DMS153 treated with DMSO at 0.1 percent for 48 hours (cell line): ENCODE measurements around the gene NPC1.

Experiments
- DNase-seq: peaks from one replicate; lab custom pipeline; 2025; ENCODE audit not compliant: unreplicated experiment; lab: John Stamatoyannopoulos, UW

NPC1 gene

GRCh38 chr18:23550898-23551297, 35.4 kb downstream of the NPC1 start:
- no peak for DNase-seq

GRCh38 chr18:23548719-23549118, 37.6 kb downstream of the NPC1 start:
- DNase-seq, result no peak

- no peak for DNase-seq
These were observed 38.0 kb downstream of the NPC1 start for GRCh38 chr18:23548275-23548674.

- DNase-seq, result no peak
These were observed 38.5 kb downstream of the NPC1 start for GRCh38 chr18:23547846-23548245.

- DNase-seq, result no peak
These were observed 39.0 kb downstream of the NPC1 start for GRCh38 chr18:23547306-23547705.

- DNase-seq, result no peak
These were observed 41.0 kb downstream of the NPC1 start for GRCh38 chr18:23545247-23545789.

- no peak for DNase-seq
These were observed 43.8 kb downstream of the NPC1 start for GRCh38 chr18:23542461-23542860.

GRCh38 chr18:23541349-23542093, 44.8 kb downstream of the NPC1 start:
- DNase-seq, result no peak

- DNase-seq, result no peak
These were observed 45.4 kb downstream of the NPC1 start for GRCh38 chr18:23540867-23541266.

GRCh38 chr18:23539911-23540525, 46.3 kb downstream of the NPC1 start:
- DNase-seq, result no peak

GRCh38 chr18:23539296-23539695, 47.0 kb downstream of the NPC1 start:
- no peak for DNase-seq

GRCh38 chr18:23538870-23539269, 47.4 kb downstream of the NPC1 start:
- no peak for DNase-seq

GRCh38 chr18:23538001-23538400, 48.3 kb downstream of the NPC1 start:
- no peak for DNase-seq

- DNase-seq, result no peak
These were observed 49.0 kb downstream of the NPC1 start for GRCh38 chr18:23537274-23537673.

GRCh38 chr18:23536204-23536603, 50.1 kb downstream of the NPC1 start:
- no peak for DNase-seq

- DNase-seq, result no peak
These were observed 52.0 kb downstream of the NPC1 start for GRCh38 chr18:23534276-23534675.

GRCh38 chr18:23532848-23533247, 53.5 kb downstream of the NPC1 start:
- DNase-seq, result no peak

- no peak for DNase-seq
These were observed 54.4 kb downstream of the NPC1 start for GRCh38 chr18:23531912-23532311.

GRCh38 chr18:23530195-23530594, 56.1 kb downstream of the NPC1 start:
- no peak for DNase-seq

GRCh38 chr18:23529604-23530003, 56.7 kb downstream of the NPC1 start:
- DNase-seq, result no peak

GRCh38 chr18:23528580-23529472, 57.5 kb downstream of the NPC1 start:
- DNase-seq, result no peak
